IPS-NIHi11 (cell line): Measurements from ENCODE around the gene GPR84.
A peak's percentile ranks its signal among the peaks of the same experiment; 100 is the strongest.

Source experiments
- DNase-seq: peaks from one replicate; pipeline ENCODE4 v3.0.0; 2012; ENCODE audit warnings: mixed read lengths, low spot score

Gene GPR84

DNA sequence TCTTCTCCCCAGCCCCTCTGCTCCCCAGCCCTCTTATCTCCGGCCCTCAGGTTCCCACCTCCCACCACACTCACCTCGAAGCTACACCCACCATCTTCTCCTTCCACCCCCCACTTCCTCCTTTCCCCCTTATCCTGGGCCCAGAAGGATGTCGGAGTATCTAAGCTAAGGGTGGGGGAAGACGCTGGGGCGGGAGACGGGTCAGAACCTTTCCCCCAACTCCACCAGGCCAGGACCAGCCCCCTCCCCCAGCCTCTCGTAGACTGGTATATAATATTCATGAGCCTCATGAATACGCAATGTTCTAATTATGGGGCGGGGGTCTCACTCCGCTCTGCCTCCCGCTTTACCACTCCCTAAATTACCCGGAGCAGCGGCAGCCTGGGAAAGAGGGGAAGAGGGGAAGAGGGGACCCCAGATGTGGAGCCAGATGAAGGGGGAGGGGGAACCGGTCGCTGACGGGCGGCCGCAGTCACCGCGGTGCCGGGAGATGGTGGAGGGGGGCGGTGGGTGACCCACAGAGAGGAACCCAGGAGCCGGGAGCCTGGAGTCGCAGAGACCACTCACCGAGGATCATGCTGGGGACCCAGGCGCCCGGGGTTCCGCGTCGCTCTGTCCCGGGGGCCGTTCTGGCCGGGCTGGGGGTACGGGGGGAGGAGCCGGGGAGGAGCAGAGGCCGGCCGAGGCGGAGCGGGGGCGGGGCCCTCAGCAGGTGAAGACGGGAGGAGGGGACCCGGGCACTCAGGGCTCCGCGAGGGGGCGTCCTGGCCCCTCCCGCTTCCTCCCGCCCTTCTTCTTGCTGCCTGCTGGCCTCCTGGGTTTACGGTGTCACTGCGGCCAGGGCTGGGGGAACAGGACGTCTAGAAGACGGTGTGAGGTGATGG, 26.6 kb upstream of the GPR84 start:
- peak; percentile 93 for DNase-seq

DNA sequence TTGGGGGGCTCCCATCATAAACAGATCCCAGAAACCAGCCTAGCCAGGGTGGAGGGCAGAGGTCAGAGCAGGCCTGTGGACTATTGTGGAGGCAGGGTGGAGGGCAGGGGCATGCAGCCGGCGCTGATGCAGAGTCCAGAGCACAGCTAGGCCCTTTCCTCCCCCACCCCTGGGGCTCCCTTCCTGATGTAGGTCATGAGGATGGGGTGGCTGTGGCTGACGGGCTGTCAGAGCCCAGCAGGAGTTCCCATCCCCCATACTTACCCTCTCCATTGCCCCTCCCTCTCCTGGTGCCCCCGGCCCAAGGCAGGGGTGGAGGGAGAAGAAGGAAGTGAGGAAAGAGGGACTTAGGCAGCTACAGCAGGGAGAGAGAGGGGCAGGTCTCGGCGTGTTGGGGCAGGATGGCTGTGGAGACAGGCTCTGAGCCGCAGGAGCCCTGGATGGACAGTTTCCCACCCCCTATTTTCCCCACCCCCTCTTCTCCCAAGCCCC, 25.9 kb upstream of the GPR84 start:
- no peak for DNase-seq

DNA sequence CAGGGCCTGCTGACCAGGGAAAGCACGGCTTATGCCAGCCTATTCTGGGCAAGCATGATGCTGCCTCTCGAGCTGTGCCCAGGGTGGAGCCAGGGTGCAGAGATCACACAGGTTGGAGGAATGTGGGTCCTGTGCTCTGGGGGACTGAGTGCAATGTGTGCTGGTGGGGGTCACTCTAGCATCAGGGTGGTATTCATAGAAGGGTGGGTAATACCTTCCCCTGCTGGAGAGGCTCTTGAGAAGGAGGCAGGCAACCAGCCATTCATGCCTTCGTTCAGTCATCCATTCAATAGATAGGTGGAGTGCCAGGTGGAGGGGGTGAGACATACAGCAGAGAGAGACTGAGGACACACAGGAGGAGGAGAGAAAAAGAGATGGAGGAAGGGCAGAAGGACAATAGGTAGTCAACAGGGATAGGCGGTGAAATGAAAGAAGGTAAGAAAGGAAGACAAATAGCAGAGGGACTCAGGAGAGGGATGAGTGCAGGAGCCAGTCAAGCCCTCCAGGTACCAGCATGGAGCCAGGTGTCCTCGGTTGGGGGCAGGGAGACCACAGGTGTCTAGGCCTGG, 25.4 kb upstream of the GPR84 start:
- DNase-seq, result no peak

DNA sequence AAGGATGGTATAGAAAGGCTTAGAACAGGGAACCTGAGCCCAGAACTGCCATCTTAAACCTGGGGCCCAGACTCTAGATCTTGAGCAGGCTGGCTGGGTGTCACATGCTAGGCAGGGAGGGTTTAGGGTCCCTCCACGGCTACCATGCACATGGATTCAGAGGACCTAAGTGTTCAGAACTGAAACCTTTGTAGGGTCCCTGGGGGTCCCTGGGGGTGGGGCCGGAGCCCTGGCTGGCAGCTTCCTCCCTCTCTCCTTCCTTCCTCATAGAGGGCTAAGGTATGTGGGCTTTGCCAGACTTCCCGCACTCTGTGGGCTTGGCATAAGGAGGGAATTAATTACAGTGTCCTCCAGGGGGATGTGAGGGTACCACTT, 24.8 kb upstream of the GPR84 start:
- no peak for DNase-seq

DNA sequence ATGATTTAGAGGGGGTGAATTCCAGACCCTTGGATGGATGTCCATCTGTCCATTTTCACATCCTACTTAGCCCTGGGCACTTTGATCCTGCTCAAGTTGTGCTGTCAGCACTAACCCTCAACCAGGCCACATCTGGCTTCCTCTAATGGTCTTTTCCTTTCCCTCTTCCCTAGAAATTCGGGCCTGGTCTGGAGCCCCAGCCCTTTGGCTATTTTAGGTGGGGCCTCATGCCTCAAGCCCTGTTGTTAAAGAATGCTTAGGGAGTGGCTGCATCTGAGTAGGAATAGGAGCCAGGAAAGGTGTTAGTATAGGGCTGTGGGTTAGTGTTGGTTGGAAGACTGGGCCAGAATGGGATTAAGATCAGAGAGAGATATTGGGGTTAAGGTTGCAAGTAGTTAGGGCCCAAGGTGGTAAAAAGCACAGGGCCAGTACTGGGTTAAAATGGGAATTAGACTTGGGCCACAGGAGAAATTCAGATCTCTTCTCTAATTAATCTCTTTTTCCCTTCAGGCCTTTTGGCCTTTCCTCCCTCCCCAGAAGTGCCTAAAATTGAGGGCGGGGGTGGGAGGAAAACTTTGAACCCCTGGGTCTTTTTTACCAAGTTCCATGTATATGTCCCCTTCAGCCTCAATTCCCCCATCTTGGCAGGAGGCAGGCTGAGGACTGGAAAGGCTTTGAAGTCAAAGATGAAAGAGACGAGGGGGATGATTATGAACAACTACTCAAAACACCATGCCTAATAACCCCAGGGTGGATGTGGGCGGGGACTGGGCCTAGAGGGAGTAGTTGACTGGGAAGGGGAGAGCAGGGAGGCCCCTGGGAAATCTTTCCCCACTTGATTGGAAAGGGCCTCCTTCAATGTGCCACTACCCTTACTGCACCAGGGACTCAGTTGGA, 24.2 kb upstream of the GPR84 start:
- DNase-seq, result no peak

DNA sequence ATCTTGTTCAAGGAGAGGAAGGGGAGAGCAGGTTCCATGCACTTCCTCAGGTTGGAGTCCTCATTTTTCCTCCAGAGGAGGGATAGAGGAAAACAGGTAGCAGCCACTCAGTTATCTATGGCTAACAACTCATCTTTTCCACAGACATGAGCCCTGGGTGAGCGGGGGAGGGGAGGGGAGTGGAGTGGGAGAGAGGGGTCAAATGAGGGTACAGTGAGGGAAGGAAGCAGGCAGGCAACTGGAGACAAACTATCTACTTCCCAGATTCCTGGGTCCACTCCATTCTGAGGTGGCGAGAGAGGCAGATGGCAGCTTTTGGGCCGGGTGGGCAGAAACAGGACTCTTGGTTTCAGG, 22.8 kb upstream of the GPR84 start:
- DNase-seq, result no peak

DNA sequence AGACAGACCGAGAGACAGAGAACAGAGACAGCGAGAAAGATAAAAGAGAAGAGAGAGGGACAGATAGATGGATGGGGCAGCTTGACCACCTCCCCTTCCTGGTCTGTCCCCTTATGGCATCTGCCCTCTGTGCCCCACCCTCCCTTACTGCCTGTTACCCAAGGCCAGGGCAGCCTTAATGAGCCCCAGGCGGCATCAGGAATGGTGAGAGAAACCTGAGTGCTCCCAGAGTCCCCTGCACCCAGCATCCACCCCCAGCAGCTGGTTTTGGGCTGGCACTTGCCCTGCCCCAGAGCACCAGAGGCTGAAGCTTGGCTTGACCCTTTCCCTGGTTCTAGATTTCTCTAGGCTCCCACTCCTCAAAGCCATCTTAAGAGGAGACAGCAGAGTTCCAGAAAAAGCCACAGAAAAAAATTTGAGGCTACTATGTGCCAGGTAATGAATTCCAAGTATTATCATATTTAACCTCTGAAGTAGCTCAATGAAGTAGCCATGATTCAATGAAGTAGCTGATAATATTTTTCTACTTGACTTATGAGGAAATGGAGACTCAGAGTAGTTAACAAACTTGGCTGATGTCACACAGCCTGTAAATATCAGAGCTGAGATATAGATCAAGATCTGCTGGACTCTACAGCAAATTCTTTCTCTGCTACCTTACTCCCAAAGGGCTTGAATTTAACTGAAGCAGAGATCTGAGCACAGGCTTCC, 22.3 kb upstream of the GPR84 start:
- no peak for DNase-seq

DNA sequence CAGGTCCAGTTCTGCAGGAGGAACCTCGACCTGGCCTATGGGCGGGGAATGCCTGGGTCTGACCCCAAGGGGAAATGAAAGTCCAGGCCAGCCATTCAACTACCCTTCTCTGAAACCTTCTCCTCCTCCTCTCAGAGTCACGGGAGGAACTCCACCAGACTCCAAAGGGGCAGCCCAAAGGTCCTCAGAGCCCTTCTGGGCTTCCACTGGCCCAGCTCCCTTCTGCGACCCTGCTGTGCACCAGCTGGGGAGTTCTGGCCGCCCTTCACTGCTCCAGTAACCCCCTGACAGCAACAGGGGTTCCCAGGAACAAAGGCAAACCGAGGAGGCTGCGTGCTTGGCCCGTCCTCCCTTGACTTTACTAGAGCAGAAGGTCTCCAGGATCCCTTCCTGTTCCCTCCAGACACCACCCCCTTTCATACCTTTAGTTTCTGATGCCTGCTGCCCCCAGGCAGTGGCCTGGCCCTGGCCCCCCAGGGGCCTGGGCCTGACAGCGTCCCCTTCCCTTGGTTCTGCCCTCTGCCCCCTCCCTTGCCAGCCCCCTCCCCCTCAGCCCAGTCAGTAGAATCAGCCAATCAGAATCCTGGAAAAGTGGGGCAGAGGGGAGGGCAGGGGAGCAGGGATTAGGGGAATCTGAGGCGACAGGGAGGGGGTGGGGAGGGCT, 21.1 kb upstream of the GPR84 start:
- DNase-seq, result peak; percentile 68

DNA sequence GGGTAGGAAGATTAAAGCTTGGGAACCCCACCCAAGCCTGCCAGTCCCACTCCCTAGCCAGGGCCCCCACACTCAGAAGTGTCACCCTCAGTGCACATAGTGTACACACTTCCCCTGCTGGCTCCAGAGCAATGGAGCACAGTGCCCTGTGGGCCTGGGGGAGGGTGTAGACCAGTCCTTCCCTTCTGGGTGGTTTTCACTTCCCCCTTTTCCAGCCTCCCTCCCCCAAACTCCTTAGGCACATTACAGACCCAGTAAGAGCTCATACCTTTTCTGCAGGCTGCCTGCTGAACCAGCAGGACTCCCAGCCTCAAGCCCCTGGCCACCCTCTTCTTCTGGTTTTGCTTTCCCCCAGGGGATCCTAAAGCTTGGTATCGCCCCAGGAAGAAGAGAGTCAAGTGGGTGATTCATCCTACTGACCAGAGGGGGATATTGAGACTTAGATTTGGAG, 20.3 kb upstream of the GPR84 start, which contains the start of gene ZNF385A:
Gene ZNF385A (minus strand): TSS at position 143 of the 451 bp plus-strand sequence. CDS start 219 bp downstream, outside the sequence.
- no peak for DNase-seq

DNA sequence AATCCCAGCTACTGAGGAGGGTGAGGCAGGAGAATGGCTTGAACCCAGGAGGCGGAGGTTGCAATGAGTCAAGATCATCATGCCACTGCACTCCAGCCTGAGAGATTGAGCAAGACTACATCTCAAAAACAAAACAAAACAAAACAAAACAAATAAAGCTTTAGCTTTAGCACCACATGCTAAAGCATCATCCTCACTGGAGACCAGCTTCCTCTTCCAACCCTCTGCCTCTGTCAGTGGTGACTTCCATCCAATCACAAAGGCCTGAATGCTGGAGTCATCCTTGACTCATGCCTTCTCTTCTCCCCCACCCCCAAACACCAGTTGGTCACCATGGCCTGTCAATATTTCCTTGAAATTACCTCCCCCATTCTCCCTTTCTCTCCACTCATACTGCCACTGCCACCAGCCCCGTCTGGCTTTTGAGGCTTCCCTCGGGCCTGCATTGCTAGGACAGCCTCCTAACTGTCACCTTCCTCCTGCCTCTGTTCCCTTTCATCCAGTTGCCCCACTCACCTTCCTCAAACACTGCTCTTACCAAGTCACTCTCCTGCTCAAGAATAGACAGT, 18.8 kb upstream of the GPR84 start:
- no peak for DNase-seq

DNA sequence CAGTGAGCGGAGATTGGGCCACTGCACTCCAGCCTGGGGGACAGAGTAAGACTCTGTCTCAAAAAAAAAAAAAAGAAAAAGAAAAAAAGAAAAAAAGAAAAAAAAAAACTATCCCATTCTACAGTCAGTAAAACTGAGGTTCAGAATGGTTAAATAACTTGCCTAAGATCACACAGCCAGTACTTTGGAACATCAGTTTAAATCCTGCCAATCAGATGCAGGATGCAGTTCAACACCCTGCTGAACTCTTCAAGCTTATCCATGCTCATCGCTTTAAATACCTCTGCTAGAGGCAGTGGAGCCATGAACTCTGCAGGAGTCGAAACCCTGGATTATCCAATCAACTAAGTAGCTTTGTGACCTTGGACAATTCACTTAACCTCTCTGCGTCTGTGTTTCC, 16.9 kb upstream of the GPR84 start:
- no peak for DNase-seq

DNA sequence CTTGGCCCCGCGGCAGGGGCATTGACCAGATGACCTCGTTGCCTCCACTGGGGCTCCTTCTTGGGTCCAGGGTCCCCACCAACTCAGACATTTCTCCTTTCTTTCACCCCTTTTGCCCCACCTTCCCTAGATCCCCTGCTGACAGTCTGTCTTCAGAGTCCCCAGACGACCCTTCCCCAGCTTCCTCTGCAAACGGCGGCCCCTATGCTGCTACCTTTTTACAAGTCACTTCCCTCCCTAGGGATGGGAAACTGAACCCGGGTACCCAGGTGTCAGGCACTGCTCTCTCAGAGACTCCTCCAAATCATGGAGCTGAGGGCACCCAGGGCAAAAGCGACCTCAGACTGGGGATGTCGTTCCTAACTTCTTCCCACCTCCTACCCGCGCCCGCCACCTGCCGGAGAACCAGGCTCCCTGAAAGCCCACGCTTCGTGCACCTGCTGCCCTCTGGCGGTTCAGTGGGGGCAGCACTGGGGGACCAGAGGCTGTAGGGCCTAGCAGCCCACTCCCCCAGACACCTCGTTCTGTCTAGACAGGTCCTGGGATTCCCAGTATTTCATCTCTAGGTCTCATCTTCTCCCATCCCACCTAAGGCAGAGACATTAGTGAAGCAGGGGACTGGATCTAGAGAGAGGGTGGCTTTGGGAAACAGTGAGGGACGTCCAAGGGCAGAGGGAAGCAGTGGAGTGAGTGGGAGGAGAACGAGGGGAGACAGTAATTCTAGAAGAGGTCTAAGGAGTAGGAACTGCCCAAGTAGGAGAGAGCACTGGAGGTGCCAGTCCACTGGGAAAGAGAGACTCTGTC, 15.3 kb upstream of the GPR84 start:
- peak; percentile 94 for DNase-seq

DNA sequence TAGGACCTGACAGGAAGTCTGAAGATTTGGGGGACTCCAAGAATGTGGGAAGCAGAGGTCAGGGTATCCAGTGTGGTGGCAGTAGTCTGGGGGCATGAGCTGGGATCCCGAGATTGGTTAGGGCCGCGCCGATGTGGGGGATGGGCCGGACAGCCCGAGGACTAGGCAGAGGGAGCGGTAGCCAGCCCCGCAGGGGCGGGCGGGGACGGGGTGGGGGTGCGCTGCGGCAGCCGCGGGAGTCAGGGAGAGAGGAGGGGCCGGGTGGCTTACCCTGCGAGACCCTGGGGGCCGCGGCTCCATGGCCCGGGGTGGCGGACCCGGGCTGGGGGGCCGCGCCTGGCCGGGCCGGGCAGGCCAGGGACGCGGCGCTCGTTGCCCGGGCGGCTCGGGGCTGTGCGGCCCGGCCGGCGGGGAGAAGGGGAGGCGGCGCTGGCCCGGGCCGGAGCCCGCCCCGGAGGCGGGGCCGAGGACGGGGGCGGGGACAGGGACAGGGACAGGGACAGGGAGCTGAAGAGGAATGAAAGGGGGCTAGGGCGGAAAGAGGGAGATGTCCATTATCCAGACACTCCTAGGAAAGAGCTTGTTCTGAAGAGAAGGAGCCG, 14.6 kb upstream of the GPR84 start:
- peak; percentile 95 for DNase-seq

DNA sequence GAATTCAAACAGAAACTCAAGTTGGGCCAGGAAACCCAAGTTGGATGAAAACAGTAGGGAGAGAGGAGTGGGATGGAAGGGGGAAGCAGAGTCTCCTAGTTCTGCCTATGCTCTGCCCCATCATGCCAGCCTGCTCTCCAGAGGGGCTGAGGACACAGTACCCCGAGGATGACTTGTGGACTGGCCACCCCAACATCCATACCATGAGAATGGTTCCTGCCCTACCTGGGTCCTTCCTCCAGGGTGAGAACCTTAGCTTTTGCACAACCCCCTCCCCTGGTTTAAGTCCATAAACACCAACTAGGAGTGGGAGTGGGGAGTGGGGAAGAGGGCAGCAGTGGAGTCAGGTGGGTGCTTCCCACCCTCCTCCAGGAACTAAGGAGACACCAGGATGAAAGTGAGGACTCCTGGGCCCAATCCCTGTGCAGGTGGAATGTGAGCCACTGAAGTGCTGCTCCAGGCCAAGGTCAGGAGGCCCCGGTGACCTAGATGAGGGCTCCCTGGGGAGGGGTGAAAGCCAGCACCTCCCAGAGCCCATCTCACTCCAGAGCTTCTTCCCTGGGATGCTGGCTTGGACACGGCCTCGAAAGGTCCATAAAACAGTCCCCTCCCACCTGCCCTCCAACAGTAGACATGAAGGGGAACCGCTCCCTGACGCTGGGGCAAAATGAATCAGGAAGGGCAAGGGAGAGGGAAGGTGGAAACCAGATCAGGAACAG, 13.7 kb upstream of the GPR84 start:
- no peak for DNase-seq

DNA sequence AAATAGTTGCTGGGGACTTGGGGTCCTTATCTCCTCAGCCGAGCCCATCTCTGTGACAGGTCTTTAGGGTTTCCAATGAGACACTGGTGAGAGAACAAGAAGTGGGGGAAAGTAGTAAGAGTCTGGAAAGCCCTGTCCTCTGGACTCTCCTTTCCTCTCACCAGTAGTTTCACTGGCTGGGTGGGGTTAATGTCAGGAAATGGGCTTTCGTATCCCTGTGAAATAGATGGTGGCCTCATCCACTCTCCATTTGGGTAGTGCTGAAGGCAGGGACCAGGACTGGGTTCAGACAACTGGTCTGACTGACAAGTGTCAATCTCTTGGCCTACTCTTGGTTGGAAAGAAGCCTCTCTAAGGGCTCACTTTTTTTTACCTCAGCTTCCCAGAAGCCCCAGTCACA, 12.7 kb upstream of the GPR84 start:
- DNase-seq, result no peak

DNA sequence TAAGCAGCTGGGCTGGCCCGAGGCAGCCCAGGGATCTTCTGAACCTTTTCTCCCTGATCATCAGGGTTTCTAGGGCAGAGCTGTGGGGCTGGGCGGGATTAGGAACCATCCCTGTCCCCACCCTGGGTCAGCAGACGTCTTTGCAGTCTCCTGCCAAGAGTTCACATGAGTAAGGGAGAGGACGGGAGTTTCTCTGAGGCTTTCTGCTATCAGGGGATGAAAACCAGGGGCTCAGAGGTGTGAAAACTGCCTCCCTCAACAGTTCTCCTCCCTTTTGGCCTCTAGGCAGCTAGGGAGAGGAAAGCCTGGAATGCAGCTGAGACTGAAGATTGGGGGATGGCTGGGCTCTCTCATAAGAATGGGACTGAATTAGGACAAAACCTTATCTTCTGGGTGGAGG, 12.3 kb upstream of the GPR84 start:
- no peak for DNase-seq

DNA sequence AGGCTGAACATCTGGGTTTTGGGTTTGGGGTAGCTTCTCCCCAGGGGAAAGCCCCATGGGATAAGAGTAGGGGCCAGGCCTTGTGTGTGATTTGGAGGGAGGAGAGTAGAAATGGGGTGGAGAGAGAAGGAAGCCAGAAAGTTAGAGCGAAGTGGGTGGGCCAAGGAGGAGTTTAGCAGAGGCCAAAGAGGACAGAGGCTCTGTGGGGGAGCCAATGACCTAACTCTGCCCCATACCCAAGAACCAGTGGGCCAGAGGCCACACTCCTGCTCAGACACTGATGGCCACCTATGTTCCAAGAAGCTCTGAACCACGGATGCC, 10.9 kb upstream of the GPR84 start:
- no peak for DNase-seq

DNA sequence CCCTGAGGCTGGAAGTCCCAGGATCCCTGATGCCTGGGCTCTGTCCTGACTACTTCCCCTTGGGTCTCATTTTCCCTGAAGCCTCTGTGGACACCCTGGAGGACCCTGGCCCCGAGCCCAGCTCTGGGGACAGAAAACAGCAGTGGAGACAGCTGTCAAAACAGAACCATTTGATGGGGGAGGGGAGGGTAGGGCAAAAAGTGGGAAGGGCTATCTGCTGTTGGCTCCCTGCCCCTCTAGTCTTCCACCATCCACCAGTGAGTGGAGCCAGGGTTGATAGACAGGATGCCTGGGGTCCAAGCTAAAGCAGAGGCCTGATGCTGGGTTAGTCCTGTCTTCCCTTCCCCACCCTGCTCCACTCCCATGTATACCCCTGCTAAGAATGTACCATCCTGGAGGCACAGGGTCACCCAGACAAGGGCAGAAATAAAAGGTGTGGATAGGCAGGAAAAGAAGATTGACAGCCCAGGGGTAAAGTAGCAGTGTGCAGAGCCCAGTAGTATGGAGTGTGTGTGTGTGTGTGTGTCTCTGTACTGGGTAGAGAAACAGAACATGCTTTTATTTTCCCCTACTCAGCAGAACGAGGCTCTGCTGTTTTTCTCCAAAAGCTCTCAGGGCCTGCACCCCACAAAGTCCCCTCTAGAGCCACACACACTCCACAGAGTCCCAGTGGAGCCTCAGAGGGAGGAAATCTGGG, 10.4 kb upstream of the GPR84 start:
- no peak for DNase-seq
